HepG2 (cell line): Measurements from ENCODE around the gene GP2. TPM values are rescaled to one million over a fixed set of nuclear protein-coding genes. Genes with fewer than 3 reads are reported as not detected.
"Not testable (repeated sequence)": the region's sequence is repeated elsewhere in the genome, so short reads cannot be mapped to it uniquely, and the experiment has no call there.

Experiments
- ATAC-seq: fragments of 200-7000 bp; cut with Tn5 transposase; 3 replicates; pipeline ENCODE4 v1.9.1; 2020; ENCODE audit warnings: mild to moderate bottlenecking, moderate library complexity
- BruUV-seq: library from RNA; stranded (reverse); fragments of 400-500 nt; replicated peaks from 2 replicates; lab custom pipeline; 2021; lab: Mats Ljungman, UMichigan
- CTCF ChIA-PET: fragments of 300-600 bp; formaldehyde crosslinking; extraction: SDS; loops from one replicate; lab custom pipeline; 2021; ENCODE audit warnings: low total read pairs, inconsistent platforms, low intra/inter-chr PET ratio; lab: Yijun Ruan, JAX
- POLR2A ChIA-PET: fragments of 350-600 bp; sonication (Branson Sonifier 250); formaldehyde crosslinking; loops from one replicate; lab custom pipeline; 2020; ENCODE audit warnings: antibody characterized with exemption, inconsistent platforms; lab: Yijun Ruan, JAX
- DNase-seq: peaks from one replicate; pipeline ENCODE4 v3.0.0-alpha.2; 2015; ENCODE audit warnings: low spot score
- FAIRE-seq: peaks from 3 replicates; lab custom pipeline; 2011; peaks lifted over from hg19 to GRCh38; lab: Jason Lieb, UNC
- H2AFZ ChIP-seq: one replicate; pipeline ENCODE4 v1.6.1; 2011; ENCODE audit warnings: low read length, inconsistent platforms
- H3K27ac ChIP-seq: fragments of 300-600 bp; 3 replicates; pipeline ENCODE4 v1.8.0; 2011; ENCODE audit warnings: mixed run types, mild to moderate bottlenecking, mixed read lengths, low read length, inconsistent platforms; ENCODE audit not compliant: insufficient read depth; ENCODE audit errors: extremely low read length
- H3K27me3 ChIP-seq, 2 experiments: fragments of 200-600 bp in 1 of 2; 2 replicates in 1 of 2; 3 replicates in 1 of 2; pipeline versions ENCODE4 v1.6.0 to v1.8.0; 2011; ENCODE audit warnings: low read length in 2 of 2, mild to moderate bottlenecking in 2 of 2, moderate library complexity in 2 of 2, inconsistent platforms in 1 of 2; ENCODE audit not compliant: insufficient read depth in 2 of 2, control insufficient read depth in 1 of 2
- H3K36me3 ChIP-seq, 2 experiments: fragments of 200-600 bp in 1 of 2; replicated peaks in 1 of 2; 2 replicates in 1 of 2; 3 replicates in 1 of 2; pipeline versions ENCODE4 v1.5.1 to v1.8.0; 2011; ENCODE audit warnings: low read length in 2 of 2, inconsistent platforms in 1 of 2; ENCODE audit not compliant: insufficient read depth in 2 of 2, control insufficient read depth in 1 of 2
- H3K4me1 ChIP-seq: 2 replicates; pipeline ENCODE4 v1.5.1; 2012; ENCODE audit warnings: low read length, inconsistent platforms; ENCODE audit not compliant: insufficient read depth
- H3K4me2 ChIP-seq: 2 replicates; pipeline ENCODE4 v1.6.0; 2011; ENCODE audit warnings: low read depth, low read length, inconsistent platforms
- H3K4me3 ChIP-seq, 3 experiments: fragments of 200-600 bp in 1 of 3; sonication (generic), shearing (Covaris generic) in 1 of 3; replicated peaks in 1 of 3; 2 replicates each; pipeline ENCODE4 v1.5.1; 2011 to 2016; ENCODE audit warnings: low read length in 3 of 3, inconsistent platforms in 2 of 3, low read depth in 2 of 3, mild to moderate bottlenecking in 2 of 3, control low read depth in 1 of 3, mixed read lengths in 1 of 3; ENCODE audit not compliant: insufficient read depth in 1 of 3
- H3K79me2 ChIP-seq: one replicate; pipeline ENCODE4 v1.6.1; 2011; ENCODE audit warnings: low read length, inconsistent platforms; ENCODE audit not compliant: insufficient read depth
- H3K9ac ChIP-seq: 2 replicates; pipeline ENCODE4 v1.6.0; 2011; ENCODE audit warnings: mild to moderate bottlenecking, low read depth, low read length, inconsistent platforms; ENCODE audit not compliant: insufficient read depth
- H3K9me3 ChIP-seq: 2 replicates; pipeline ENCODE4 v1.5.1; 2012; ENCODE audit warnings: mild to moderate bottlenecking, low read length
- H4K20me1 ChIP-seq: 2 replicates; pipeline ENCODE4 v1.6.0; 2011; ENCODE audit warnings: inconsistent platforms, mild to moderate bottlenecking, low read length, moderate library complexity; ENCODE audit not compliant: insufficient read depth
- CENPT ChIP-seq: sonication (generic); formaldehyde crosslinking; IDR thresholded peaks from 2 replicates; pipeline ENCODE4 v1.8.0; 2022; ENCODE audit warnings: low read depth, mild to moderate bottlenecking, moderate library complexity, missing genetic modification reagents
- WGBS: methylation state at CpG from one replicate; pipeline ENCODE4 v1.1.6; 2017; ENCODE audit warnings: low lambda C conversion rate; 5-methylcytosine and 5-hydroxymethylcytosine counted together
- in situ Hi-C: cut with HindIII; loops from 2 replicates; pipeline ENCODE4 v1.10.0; 2017; ENCODE audit warnings: low pct_unique_long_range_greater_than_20kb; ENCODE audit not compliant: extremely low pct_ligation_motif_present
- intact Hi-C: fragments of 100-400 bp; cut with micrococcal nuclease; formaldehyde crosslinking; loops from one replicate; pipeline ENCODE4 v1.10.0; 2022; ENCODE audit not compliant: unreplicated experiment
- polyA plus RNA-seq, 8 experiments: library from polyadenylated mRNA; depleted of rRNA in 3 of 8; stranded (reverse) in 7 of 8; unstranded in 1 of 8; fragments of >200 nt; fragmentation: Illumina TruSeq in 4 of 8; extraction: Trizol in 4 of 8; gene quantifications; 2 replicates each; pipeline versions ENCODE4 v1.2.1 to v1.2.3, GENCODE V29; 2011 to 2016; ENCODE audit warnings: low read depth in 4 of 8, missing spikeins in 1 of 8, mixed read lengths in 1 of 8; ENCODE audit not compliant: insufficient read depth in 1 of 8
- total RNA-seq, 5 experiments: library from RNA; depleted of rRNA; stranded (reverse); fragments of >200 nt; fragmentation: Illumina TruSeq; extraction: Trizol; gene quantifications; 2 replicates each; pipeline ENCODE4 v1.2.3, GENCODE V29; 2016; ENCODE audit warnings: low read depth in 1 of 5
- TF ChIP-seq, protein P1 (sequence below): sonication (generic); formaldehyde crosslinking; IDR thresholded peaks from 2 replicates; pipeline ENCODE4 v1.4.0; 2020; ENCODE audit warnings: mild to moderate bottlenecking, missing genetic modification reagents

The GP2 gene
- total and polyA plus RNA-seq, 2 of the 13 experiments (the other 11 are each of a cell fraction or from before 2014, with no cell fraction given) = 0.15 to 0.69 TPM

DNA sequence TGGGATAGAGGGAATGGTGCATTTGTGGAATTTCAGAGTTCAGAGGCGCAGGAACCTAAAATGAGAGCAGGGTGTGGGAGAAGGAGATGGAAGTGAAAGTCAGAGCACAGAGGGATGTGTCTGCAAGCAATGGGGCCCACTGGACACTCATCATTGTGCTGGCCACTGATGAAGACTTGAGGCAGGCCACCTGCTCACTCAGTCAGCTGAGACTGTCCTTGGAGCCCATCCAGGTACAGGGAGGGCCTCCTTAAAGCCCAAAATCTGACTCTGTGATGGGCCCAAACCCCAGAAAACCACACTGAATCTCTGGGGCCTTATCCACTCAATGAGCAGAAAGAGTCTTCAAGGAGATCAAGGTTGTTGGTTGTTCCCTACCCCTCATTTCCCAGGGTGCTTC, 5.6 kb downstream of the GP2 start:
- H3K79me2 ChIP-seq = no peaks in the 10 kb centered on the region
- peaks cover 7% of the 10 kb centered on the region for H3K4me1 ChIP-seq
- in situ Hi-C loops (loop anchor here (25.0 kb wide), 1 partner anchor 734 kb away; no protein-coding TSS in a partner anchor), intact Hi-C loops (no loop called here)
- FAIRE-seq (no peak), DNase-seq (no peak), ATAC-seq (no peak)
- ChIA-PET CTCF (no interaction called here), POLR2A (no interaction called here)
- WGBS = 5% methylated on average over 1 of the region's 1 CpG
- no peak overlapping the region for H3K4me3 ChIP-seq
- H3K27ac ChIP-seq = no peak overlapping the region
- H3K36me3 ChIP-seq = no peaks in the 10 kb centered on the region
- no TSS peak for BruUV-seq
- H4K20me1 ChIP-seq = no peaks in the 10 kb centered on the region
- no peak overlapping the region for H3K9ac ChIP-seq
- no peaks in the 10 kb centered on the region; a peak in 2 of 5 replicates for H3K27me3 ChIP-seq
- no peaks in the 10 kb centered on the region for H3K9me3 ChIP-seq
- H2AFZ ChIP-seq = no peak overlapping the region
- no peak overlapping the region for H3K4me2 ChIP-seq
- TF ChIP-seq CENPT (CRISPR knock-in tag) = no peak
- TF ChIP-seq, protein P1, sequence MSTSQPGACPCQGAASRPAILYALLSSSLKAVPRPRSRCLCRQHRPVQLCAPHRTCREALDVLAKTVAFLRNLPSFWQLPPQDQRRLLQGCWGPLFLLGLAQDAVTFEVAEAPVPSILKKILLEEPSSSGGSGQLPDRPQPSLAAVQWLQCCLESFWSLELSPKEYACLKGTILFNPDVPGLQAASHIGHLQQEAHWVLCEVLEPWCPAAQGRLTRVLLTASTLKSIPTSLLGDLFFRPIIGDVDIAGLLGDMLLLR = 0 out of 2 replicates have a peak, but pooled peaks have one; percentile 37
- TF ChIP-seq, all 625 proteins: peak for 1

DNA sequence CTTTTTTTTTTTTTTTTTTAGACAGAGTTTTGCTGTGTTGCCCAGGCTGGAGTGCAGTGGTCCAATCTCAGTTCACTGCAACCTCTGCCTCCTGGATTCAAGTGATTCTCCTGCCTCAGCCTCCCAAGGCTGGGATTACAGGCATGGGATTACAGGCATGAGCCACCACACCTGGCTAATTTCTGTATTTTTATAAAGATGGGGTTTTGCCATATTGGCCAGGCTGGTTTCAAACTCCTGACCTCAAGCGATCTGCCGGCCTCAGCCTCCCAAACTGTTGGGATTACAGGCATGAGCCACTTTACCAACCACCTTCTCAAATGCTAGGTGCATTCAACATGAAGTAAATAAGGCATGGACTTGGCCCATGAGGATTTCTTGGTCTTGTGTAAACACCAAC, 6.3 kb downstream of the GP2 start:
- FAIRE-seq, H3K27me3 ChIP-seq, H3K4me3 ChIP-seq, DNase-seq, CTCF ChIA-PET, H3K79me2 ChIP-seq, POLR2A ChIA-PET, H3K4me2 ChIP-seq, ATAC-seq, intact Hi-C loops, H3K27ac ChIP-seq, H3K9ac ChIP-seq, H2AFZ ChIP-seq, H3K9me3 ChIP-seq, H3K4me1 ChIP-seq, H3K36me3 ChIP-seq, BruUV-seq, H4K20me1 ChIP-seq: not testable (repeated sequence)
- in situ Hi-C loops = loop anchor here (25.0 kb wide), 1 partner anchor 734 kb away; no protein-coding TSS in a partner anchor
- 86% methylated on average over 2 of the region's 2 CpGs for WGBS
